ENCODE measurements around the gene RTN4. TPM values are rescaled to one million over a fixed set of nuclear protein-coding genes. Genes with fewer than 3 reads are reported as not detected.
A peak's percentile ranks its signal among the peaks of the same experiment; 100 is the strongest.

The RTN4 gene
- total RNA-seq, 2 donors from 2014 or later, result 126 to 161 TPM

DNA sequence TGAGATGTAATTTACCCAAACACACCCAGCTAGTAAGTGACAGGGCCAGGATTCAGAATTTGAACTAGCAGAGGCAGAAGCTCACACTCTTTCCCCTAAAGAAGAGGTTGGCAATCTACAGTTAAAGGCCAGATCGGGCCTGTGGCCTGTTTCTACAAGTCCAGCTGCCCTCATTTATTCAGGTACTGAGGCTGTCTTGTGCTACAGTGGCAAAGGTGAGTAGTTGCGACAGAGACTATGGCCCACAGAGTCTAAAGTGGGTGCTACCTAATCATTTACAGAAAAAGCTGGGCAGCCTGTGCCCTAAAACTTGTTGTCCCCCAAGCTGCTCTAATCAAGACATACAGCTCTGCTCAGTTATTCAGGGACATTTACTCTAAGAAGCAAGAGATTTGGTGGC lies 86.8 kb downstream of the RTN4 start:
- no peaks in the 10 kb centered on the region for H3K36me3 Mint-ChIP-seq
- no peak overlapping the region for H3K4me3 Mint-ChIP-seq
- DNase-seq (ENCODE audit: low spot score), result no peak
- H3K27ac Mint-ChIP-seq, result no peak overlapping the region
- no peaks in the 10 kb centered on the region for H3K27me3 Mint-ChIP-seq
- ATAC-seq, result no peak
- peaks cover 20 to 38% of the 10 kb centered on the region in 2 donors for H3K4me1 Mint-ChIP-seq (ENCODE audit: low read depth in 2 of 2)
- H3K9me3 Mint-ChIP-seq, result peaks cover 3% of the 10 kb centered on the region

GRCh38 chr2:54962935-54963440 lies 87.3 kb downstream of the RTN4 start:
- no peak overlapping the region for H3K4me3 Mint-ChIP-seq
- no peak overlapping the region for H3K27ac Mint-ChIP-seq
- DNase-seq (ENCODE audit: low spot score) (no peak), ATAC-seq (no peak)
- H3K4me1 Mint-ChIP-seq (ENCODE audit: low read depth in 2 of 2), result peaks cover 20 to 33% of the 10 kb centered on the region in 2 donors
- no peaks in the 10 kb centered on the region for H3K36me3 Mint-ChIP-seq
- no peaks in the 10 kb centered on the region for H3K27me3 Mint-ChIP-seq
- peaks cover 3% of the 10 kb centered on the region for H3K9me3 Mint-ChIP-seq

DNA sequence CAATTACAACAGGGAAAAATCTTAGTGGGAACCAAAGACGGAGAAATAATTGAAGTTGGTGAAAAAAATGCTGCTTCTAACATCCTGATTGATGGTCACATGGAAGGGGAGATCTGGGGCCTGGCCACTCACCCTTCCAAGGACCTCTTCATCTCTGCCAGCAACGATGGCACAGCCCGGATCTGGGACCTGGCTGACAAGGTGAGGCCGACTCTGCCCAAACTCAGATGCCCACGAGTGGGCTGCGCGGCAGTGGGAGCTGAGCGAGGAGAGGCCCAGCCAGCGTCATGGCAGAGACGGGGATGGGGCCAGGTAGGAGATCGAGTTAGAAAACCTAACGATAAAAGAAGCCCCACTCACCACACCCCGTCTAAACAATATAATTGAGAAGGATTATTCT lies 87.7 kb downstream of the RTN4 start:
- H3K27me3 Mint-ChIP-seq, result no peaks in the 10 kb centered on the region
- DNase-seq (ENCODE audit: low spot score) (no peak), ATAC-seq (no peak)
- H3K9me3 Mint-ChIP-seq, result peaks cover 3% of the 10 kb centered on the region
- H3K4me1 Mint-ChIP-seq (ENCODE audit: low read depth in 2 of 2), result peaks cover 20 to 31% of the 10 kb centered on the region in 2 donors
- no peak overlapping the region for H3K4me3 Mint-ChIP-seq
- H3K27ac Mint-ChIP-seq, result no peak overlapping the region
- no peaks in the 10 kb centered on the region for H3K36me3 Mint-ChIP-seq

DNA sequence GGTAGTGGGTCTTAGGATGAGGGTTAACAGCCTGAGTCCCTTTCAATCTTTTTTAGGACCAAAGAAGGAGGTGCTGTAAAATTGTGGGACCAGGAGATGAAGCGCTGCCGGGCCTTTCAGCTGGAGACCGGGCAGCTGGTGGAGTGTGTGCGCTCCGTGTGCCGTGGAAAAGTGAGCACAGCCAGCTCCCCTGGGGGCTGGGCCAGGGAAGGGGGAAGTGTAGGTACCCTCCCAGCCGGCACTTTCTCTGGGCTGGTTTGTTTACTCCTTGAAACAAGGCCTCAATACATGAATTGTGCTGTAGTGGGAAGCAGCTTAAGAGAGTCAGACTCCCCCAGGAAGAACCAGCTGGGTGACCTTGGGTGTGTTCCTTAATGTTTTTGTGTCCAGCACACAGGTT lies 90.1 kb downstream of the RTN4 start:
- H3K4me1 Mint-ChIP-seq (ENCODE audit: low read depth in 2 of 2), result peaks cover 21 to 27% of the 10 kb centered on the region in 2 donors
- H3K9me3 Mint-ChIP-seq, result peaks cover 1% of the 10 kb centered on the region
- no peaks in the 10 kb centered on the region for H3K27me3 Mint-ChIP-seq
- H3K4me3 Mint-ChIP-seq, result no peak overlapping the region
- DNase-seq (ENCODE audit: low spot score) (no peak), ATAC-seq (no peak)
- H3K36me3 Mint-ChIP-seq, result no peaks in the 10 kb centered on the region
- H3K27ac Mint-ChIP-seq, result peak overlapping the region in 1 of 2 donors; percentile 45

- DNase-seq (ENCODE audit: low spot score) (no peak), ATAC-seq (no peak)
- H3K9me3 Mint-ChIP-seq, result no peaks in the 10 kb centered on the region
- no peaks in the 10 kb centered on the region for H3K27me3 Mint-ChIP-seq
- H3K4me3 Mint-ChIP-seq, result no peak overlapping the region
- H3K4me1 Mint-ChIP-seq (ENCODE audit: low read depth in 2 of 2), result peaks cover 26 to 27% of the 10 kb centered on the region in 2 donors
- no peaks in the 10 kb centered on the region for H3K36me3 Mint-ChIP-seq
- H3K27ac Mint-ChIP-seq, result no peak overlapping the region
Observed at GRCh38 chr2:54958717-54959371, 91.4 kb downstream of the RTN4 start.

GRCh38 chr2:54957321-54957999 lies 92.8 kb downstream of the RTN4 start:
- no peak overlapping the region for H3K4me3 Mint-ChIP-seq
- H3K9me3 Mint-ChIP-seq, result no peaks in the 10 kb centered on the region
- peak overlapping the region in 1 of 2 donors; percentile 97 for H3K27ac Mint-ChIP-seq
- H3K4me1 Mint-ChIP-seq (ENCODE audit: low read depth in 2 of 2), result peaks cover 35 to 37% of the 10 kb centered on the region in 2 donors
- no peaks in the 10 kb centered on the region for H3K36me3 Mint-ChIP-seq
- H3K27me3 Mint-ChIP-seq, result no peaks in the 10 kb centered on the region
- DNase-seq (ENCODE audit: low spot score) (no peak), ATAC-seq (no peak)

DNA sequence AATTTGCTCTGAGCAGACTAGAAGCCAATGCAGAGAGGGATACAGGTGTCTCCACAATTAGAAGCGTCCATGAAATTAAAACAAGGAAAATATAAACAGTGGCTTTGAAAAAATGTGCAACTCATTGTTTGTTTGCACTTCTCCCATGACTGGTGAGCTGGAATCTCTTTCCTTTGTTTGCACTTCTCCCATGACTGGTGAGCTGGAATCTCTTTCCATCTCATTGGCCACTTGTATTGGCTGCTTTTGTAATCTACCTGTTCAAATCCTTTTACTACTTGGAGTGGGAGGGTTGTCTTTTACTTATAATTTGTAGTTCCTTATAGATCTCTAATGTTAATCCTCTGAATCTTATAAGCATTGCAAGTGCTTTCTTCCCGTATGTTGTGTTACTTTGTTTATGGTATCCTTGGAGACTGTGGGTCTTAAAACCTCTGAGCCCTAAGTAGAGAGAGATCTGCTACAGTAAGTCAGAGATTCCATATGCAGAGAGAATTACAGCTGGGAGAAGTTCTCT lies 94.1 kb downstream of the RTN4 start:
- H3K4me1 Mint-ChIP-seq (ENCODE audit: low read depth in 2 of 2), result peaks cover 46 to 48% of the 10 kb centered on the region in 2 donors
- no peaks in the 10 kb centered on the region for H3K27me3 Mint-ChIP-seq
- no peaks in the 10 kb centered on the region for H3K36me3 Mint-ChIP-seq
- DNase-seq (ENCODE audit: low spot score) (no peak), ATAC-seq (no peak)
- H3K4me3 Mint-ChIP-seq, result peak overlapping the region; percentile 71
- no peaks in the 10 kb centered on the region for H3K9me3 Mint-ChIP-seq
- peak overlapping the region; percentile 86 to 97 for H3K27ac Mint-ChIP-seq

- Mint-ChIP-seq H3K4me3 (peak overlapping the region; percentile 71), H3K9me3 (no peaks in the 10 kb centered on the region), H3K4me1 (ENCODE audit: low read depth in 2 of 2) (peaks cover 50 to 51% of the 10 kb centered on the region in 2 donors), H3K27me3 (no peaks in the 10 kb centered on the region), H3K27ac (peak overlapping the region; percentile 86 to 97), H3K36me3 (no peaks in the 10 kb centered on the region)
- ATAC-seq (peak; percentile 60 to 81), DNase-seq (ENCODE audit: low spot score) (no peak)
Observed at GRCh38 chr2:54955358-54956110, 94.7 kb downstream of the RTN4 start.

DNA sequence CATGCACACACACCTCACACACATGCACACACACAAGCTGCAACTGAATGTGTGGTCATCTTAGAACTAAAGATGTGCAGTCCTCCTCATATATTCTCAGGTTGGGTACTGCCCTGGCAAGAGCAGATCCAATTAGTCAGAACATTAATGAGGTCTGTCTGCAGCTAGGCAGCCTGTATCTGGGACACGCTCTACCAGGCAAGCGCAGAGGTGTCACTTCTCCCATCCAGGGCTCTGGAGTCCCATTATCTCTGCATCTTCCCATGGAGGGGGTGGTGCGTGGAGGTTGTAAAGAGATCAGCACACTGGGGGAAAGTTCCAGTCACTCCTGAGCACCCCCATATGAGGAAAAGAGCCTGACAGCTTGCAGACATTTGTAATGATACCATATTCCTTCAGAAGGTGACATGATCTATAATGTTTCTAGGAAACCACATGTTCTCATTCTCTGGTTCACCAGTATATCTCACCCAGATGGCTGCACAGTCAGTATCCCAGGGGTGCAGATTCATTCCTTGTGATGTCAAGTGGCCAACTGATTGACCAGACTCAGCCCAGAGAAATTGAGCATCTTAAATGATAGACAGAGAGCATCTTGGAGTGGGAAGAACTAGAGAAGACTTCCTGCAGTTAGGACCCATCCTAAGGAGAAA lies 95.4 kb downstream of the RTN4 start:
- no peaks in the 10 kb centered on the region for H3K27me3 Mint-ChIP-seq
- no peaks in the 10 kb centered on the region for H3K36me3 Mint-ChIP-seq
- DNase-seq (ENCODE audit: low spot score), result no peak
- H3K27ac Mint-ChIP-seq, result peak overlapping the region; percentile 86 to 97
- H3K4me3 Mint-ChIP-seq, result peak overlapping the region; percentile 71
- H3K4me1 Mint-ChIP-seq (ENCODE audit: low read depth in 2 of 2), result peaks cover 53 to 54% of the 10 kb centered on the region in 2 donors
- H3K9me3 Mint-ChIP-seq, result no peaks in the 10 kb centered on the region
- ATAC-seq, result peak; percentile 46 to 60

- H3K9me3 Mint-ChIP-seq, result no peaks in the 10 kb centered on the region
- peak overlapping the region; percentile 71 for H3K4me3 Mint-ChIP-seq
- peak overlapping the region; percentile 86 to 97 for H3K27ac Mint-ChIP-seq
- no peaks in the 10 kb centered on the region for H3K36me3 Mint-ChIP-seq
- peaks cover 53 to 56% of the 10 kb centered on the region in 2 donors for H3K4me1 Mint-ChIP-seq (ENCODE audit: low read depth in 2 of 2)
- ATAC-seq (no peak), DNase-seq (ENCODE audit: low spot score) (no peak)
- H3K27me3 Mint-ChIP-seq, result no peaks in the 10 kb centered on the region
Observed at GRCh38 chr2:54954158-54954557, 96.1 kb downstream of the RTN4 start.

GRCh38 chr2:54952978-54953456 lies 97.2 kb downstream of the RTN4 start:
- no peaks in the 10 kb centered on the region for H3K27me3 Mint-ChIP-seq
- H3K4me1 Mint-ChIP-seq (ENCODE audit: low read depth in 2 of 2), result peaks cover 53 to 59% of the 10 kb centered on the region in 2 donors
- peak overlapping the region; percentile 68 for H3K4me3 Mint-ChIP-seq
- peak overlapping the region; percentile 73 to 88 for H3K27ac Mint-ChIP-seq
- DNase-seq (ENCODE audit: low spot score) (no peak), ATAC-seq (peak in 1 of 2 donors; percentile 70)
- no peaks in the 10 kb centered on the region for H3K36me3 Mint-ChIP-seq
- no peaks in the 10 kb centered on the region for H3K9me3 Mint-ChIP-seq

DNA sequence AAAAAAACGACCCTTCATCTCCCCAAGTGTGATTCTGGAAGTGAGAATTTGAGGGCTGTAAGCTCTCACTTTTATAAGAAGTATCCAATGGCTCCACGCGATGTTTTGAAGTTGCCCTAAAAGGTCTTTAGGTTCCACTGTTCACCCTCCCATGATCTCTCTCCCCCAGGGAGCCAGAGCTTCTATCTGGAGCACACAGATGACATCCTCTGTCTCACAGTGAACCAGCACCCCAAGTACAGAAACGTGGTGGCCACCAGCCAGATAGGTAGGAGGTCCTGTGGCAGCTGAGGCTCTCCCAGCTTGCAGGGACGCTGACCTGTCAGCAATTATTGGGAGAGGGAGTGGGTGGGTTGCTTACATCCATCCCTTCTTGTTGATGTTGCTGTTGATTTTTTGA lies 97.8 kb downstream of the RTN4 start:
- no peaks in the 10 kb centered on the region for H3K36me3 Mint-ChIP-seq
- peaks cover 53 to 60% of the 10 kb centered on the region in 2 donors for H3K4me1 Mint-ChIP-seq (ENCODE audit: low read depth in 2 of 2)
- no peaks in the 10 kb centered on the region for H3K27me3 Mint-ChIP-seq
- no peaks in the 10 kb centered on the region for H3K9me3 Mint-ChIP-seq
- DNase-seq (ENCODE audit: low spot score) (no peak), ATAC-seq (no peak)
- H3K27ac Mint-ChIP-seq, result peak overlapping the region; percentile 73 to 88
- H3K4me3 Mint-ChIP-seq, result peak overlapping the region; percentile 68

- no peaks in the 10 kb centered on the region for H3K9me3 Mint-ChIP-seq
- no peaks in the 10 kb centered on the region for H3K27me3 Mint-ChIP-seq
- peaks cover 55 to 67% of the 10 kb centered on the region in 2 donors for H3K4me1 Mint-ChIP-seq (ENCODE audit: low read depth in 2 of 2)
- peak overlapping the region; percentile 73 to 88 for H3K27ac Mint-ChIP-seq
- no peak overlapping the region for H3K4me3 Mint-ChIP-seq
- DNase-seq (ENCODE audit: low spot score) (no peak), ATAC-seq (no peak)
- H3K36me3 Mint-ChIP-seq, result no peaks in the 10 kb centered on the region
Observed at GRCh38 chr2:54950811-54951210, 99.4 kb downstream of the RTN4 start.
